SK-N-SH treated with all-trans-retinoic acid at 6 μM for 48 hours (cell line): ENCODE results near the gene NSRP1.

Source experiments
- CREB5 ChIP-seq: fragments of 250-450 bp; sonication (Bioruptor Pico); IDR thresholded peaks from 2 replicates; pipeline ENCODE4 v1.5.1; 2020; ENCODE audit warnings: low read depth, mild to moderate bottlenecking, moderate library complexity
- CSRNP3 ChIP-seq: fragments of 250-450 bp; sonication (Bioruptor Pico); IDR thresholded peaks from 2 replicates; pipeline ENCODE4 v1.5.1; 2021; ENCODE audit warnings: mild to moderate bottlenecking, moderate library complexity
- PPARA ChIP-seq: fragments of 250-450 bp; sonication (Bioruptor Pico); IDR thresholded peaks from 2 replicates; pipeline ENCODE4 v1.5.0; 2020; ENCODE audit warnings: mild to moderate bottlenecking, borderline replicate concordance
- TCF4 ChIP-seq: fragments of 250-450 bp; sonication (Bioruptor Pico); IDR thresholded peaks from 2 replicates; pipeline ENCODE4 v1.8.0; 2021; ENCODE audit warnings: mild to moderate bottlenecking, moderate library complexity, borderline replicate concordance
- ZC3H10 ChIP-seq: fragments of 250-450 bp; sonication (Bioruptor Pico); IDR thresholded peaks from 2 replicates; pipeline ENCODE4 v1.5.1; 2021; ENCODE audit warnings: mild to moderate bottlenecking, moderate library complexity
- ZFP30 ChIP-seq: fragments of 450-650 bp; formaldehyde crosslinking; IDR thresholded peaks from 2 replicates; pipeline ENCODE4 v1.5.0; 2022; ENCODE audit warnings: mild to moderate bottlenecking, moderate library complexity
- ZNF565 ChIP-seq: fragments of 450-650 bp; formaldehyde crosslinking; conservative IDR thresholded peaks from 2 replicates; pipeline ENCODE4 v1.5.0; 2020; ENCODE audit warnings: low read depth, mild to moderate bottlenecking, moderate library complexity
- ZNF8 ChIP-seq: fragments of 450-650 bp; formaldehyde crosslinking; IDR thresholded peaks from 2 replicates; pipeline ENCODE4 v1.5.0; 2020; ENCODE audit warnings: mild to moderate bottlenecking, moderate library complexity

- TF ChIP-seq ZFP30 (no peak), TCF4 (CRISPR knock-in tag) (no peak), ZNF565 (CRISPR knock-in tag) (no peak), ZC3H10 (CRISPR knock-in tag) (no peak), CSRNP3 (CRISPR knock-in tag) (no peak), PPARA (no peak), CREB5 (CRISPR knock-in tag) (no peak), ZNF8 (CRISPR knock-in tag) (no peak)
These were observed 94.3 kb downstream of the NSRP1 start for GRCh38 chr17:30210901-30211300.
